Measurements from ENCODE around the gene NFKBIE.

DNA sequence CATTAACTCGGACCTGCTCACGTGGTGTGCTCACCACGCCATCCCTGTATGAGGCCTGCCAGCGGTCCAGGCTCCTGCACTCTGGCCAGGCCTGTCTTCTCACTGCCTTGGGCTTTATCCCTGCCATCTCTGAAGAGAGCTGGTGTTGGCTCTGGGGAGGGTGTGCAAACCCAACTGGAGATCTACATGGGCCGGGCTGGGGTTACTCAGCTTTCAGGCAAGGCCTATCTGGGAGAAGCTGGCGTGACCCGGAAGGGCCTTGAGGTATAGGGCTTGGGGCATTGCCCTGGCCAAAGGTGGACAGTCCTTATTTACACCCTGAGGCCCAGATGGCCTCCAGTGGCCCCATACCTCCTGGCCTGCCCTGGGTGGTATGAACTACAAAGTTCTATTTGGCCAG lies 36.9 kb downstream of the NFKBIE start:
- TF ChIP-seq, protein P1, sequence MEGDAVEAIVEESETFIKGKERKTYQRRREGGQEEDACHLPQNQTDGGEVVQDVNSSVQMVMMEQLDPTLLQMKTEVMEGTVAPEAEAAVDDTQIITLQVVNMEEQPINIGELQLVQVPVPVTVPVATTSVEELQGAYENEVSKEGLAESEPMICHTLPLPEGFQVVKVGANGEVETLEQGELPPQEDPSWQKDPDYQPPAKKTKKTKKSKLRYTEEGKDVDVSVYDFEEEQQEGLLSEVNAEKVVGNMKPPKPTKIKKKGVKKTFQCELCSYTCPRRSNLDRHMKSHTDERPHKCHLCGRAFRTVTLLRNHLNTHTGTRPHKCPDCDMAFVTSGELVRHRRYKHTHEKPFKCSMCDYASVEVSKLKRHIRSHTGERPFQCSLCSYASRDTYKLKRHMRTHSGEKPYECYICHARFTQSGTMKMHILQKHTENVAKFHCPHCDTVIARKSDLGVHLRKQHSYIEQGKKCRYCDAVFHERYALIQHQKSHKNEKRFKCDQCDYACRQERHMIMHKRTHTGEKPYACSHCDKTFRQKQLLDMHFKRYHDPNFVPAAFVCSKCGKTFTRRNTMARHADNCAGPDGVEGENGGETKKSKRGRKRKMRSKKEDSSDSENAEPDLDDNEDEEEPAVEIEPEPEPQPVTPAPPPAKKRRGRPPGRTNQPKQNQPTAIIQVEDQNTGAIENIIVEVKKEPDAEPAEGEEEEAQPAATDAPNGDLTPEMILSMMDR (IDR thresholded peaks at IDR 0.05; ENCODE audit: poor library complexity), result no peak
- no peak for TF ChIP-seq EZH2phosphoT487 (IDR thresholded peaks at IDR 0.05; ENCODE audit: low read depth, severe bottlenecking, unreplicated experiment)
- no peak for TF ChIP-seq EZH2 (IDR thresholded peaks at IDR 0.05; ENCODE audit: borderline replicate concordance)

All from hepatocyte (in vitro differentiated cells).